ENCODE data around the gene FAM193A.
"Not testable (repeated sequence)": the region's sequence is repeated elsewhere in the genome, so short reads cannot be mapped to it uniquely, and the experiment has no call there.

Gene FAM193A

DNA sequence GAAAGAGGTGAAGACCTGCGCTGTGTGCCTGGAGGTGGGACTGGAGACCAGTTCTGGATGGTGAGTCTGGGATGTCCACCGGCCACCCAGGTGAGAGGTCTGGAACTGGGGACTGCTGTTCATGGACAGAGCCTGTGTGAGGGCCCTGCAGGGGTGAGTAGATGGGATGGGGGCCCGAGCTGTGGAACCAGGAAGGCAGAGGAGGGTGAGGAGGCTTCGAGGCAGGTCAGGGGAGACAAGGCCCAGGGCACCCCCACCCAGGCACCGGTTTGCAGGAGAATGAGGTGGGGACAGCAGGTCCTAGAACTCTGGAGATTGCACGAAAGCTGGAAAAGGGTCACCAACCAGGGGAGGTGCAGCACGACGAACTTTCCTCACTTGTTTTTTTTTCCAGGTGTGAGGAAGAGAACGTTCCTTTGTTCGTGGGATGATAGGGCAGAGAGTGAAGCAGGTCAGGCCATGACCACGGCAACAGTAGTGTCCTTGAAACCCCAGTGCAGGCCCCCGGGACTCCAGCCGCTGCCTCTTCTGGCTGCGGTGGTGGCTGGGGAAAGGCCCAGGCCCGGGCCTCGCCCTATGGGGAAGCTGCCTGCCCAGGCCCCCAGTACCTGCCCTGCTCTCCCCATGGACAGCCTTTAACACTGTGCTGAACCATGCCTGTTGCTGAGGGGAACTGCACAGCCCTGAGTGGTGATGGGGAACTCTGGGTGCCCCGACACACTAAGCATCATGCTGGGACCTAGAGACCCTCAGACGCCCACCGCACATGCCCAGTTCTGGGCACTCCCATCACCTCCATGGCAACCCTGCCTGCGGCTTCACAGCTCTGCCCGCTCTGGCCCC, 196.8 kb downstream of the FAM193A start:
- H3K4me3 ChIP-seq (replicated peaks; ENCODE audit: low read depth, low read length) = no peak overlapping the region
- TF ChIP-seq, protein P1, sequence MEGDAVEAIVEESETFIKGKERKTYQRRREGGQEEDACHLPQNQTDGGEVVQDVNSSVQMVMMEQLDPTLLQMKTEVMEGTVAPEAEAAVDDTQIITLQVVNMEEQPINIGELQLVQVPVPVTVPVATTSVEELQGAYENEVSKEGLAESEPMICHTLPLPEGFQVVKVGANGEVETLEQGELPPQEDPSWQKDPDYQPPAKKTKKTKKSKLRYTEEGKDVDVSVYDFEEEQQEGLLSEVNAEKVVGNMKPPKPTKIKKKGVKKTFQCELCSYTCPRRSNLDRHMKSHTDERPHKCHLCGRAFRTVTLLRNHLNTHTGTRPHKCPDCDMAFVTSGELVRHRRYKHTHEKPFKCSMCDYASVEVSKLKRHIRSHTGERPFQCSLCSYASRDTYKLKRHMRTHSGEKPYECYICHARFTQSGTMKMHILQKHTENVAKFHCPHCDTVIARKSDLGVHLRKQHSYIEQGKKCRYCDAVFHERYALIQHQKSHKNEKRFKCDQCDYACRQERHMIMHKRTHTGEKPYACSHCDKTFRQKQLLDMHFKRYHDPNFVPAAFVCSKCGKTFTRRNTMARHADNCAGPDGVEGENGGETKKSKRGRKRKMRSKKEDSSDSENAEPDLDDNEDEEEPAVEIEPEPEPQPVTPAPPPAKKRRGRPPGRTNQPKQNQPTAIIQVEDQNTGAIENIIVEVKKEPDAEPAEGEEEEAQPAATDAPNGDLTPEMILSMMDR (IDR thresholded peaks at IDR 0.05; ENCODE audit: low read depth, low read length, missing control alignments) = no peak
- no peak for DNase-seq (ENCODE audit: extremely low read depth, low read depth)

GRCh38 chr4:2733844-2734574, 197.6 kb downstream of the FAM193A start:
- no peak overlapping the region for H3K4me3 ChIP-seq (replicated peaks; ENCODE audit: low read depth, low read length)
- TF ChIP-seq, protein P1 (IDR thresholded peaks at IDR 0.05; ENCODE audit: low read depth, low read length, missing control alignments) = no peak
- no peak for DNase-seq (ENCODE audit: extremely low read depth, low read depth)

- TF ChIP-seq, protein P1 (IDR thresholded peaks at IDR 0.05; ENCODE audit: low read depth, low read length, missing control alignments) = no peak
- DNase-seq (ENCODE audit: extremely low read depth, low read depth) = no peak
- no peak overlapping the region for H3K4me3 ChIP-seq (replicated peaks; ENCODE audit: low read depth, low read length)
Measured at GRCh38 chr4:2734612-2735011, 198.2 kb downstream of the FAM193A start.

GRCh38 chr4:2735869-2736268, 199.4 kb downstream of the FAM193A start:
- no peak for DNase-seq (ENCODE audit: extremely low read depth, low read depth)
- TF ChIP-seq, protein P1 (IDR thresholded peaks at IDR 0.05; ENCODE audit: low read depth, low read length, missing control alignments) = no peak
- H3K4me3 ChIP-seq (replicated peaks; ENCODE audit: low read depth, low read length) = no peak overlapping the region

- not testable (repeated sequence) for H3K4me3 ChIP-seq (replicated peaks; ENCODE audit: low read depth, low read length); DNase-seq (ENCODE audit: extremely low read depth, low read depth)
Measured at GRCh38 chr4:2738296-2738695, 201.8 kb downstream of the FAM193A start.

DNA sequence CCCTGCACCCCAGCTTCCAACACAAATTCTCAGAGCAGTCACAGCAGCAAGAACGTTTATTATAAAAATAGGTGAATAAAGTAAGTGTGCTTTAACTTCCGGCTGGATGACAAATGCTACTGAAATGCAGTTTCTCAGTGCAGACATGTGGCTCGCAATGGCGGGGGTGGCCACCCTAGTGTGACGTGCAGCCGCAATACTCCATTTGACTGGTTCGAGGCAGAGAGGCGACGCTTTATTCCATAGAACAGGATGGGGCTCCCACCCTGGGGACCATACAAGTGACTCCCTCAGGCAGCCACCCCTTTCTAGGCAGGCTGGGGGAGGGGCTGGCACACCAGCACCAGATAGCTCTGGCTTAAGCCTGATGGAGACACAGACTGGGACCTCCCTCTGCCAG, 205.2 kb downstream of the FAM193A start:
- TF ChIP-seq, protein P1 (IDR thresholded peaks at IDR 0.05; ENCODE audit: low read depth, low read length, missing control alignments) = no peak
- no peak overlapping the region for H3K4me3 ChIP-seq (replicated peaks; ENCODE audit: low read depth, low read length)
- no peak for DNase-seq (ENCODE audit: extremely low read depth, low read depth)

DNA sequence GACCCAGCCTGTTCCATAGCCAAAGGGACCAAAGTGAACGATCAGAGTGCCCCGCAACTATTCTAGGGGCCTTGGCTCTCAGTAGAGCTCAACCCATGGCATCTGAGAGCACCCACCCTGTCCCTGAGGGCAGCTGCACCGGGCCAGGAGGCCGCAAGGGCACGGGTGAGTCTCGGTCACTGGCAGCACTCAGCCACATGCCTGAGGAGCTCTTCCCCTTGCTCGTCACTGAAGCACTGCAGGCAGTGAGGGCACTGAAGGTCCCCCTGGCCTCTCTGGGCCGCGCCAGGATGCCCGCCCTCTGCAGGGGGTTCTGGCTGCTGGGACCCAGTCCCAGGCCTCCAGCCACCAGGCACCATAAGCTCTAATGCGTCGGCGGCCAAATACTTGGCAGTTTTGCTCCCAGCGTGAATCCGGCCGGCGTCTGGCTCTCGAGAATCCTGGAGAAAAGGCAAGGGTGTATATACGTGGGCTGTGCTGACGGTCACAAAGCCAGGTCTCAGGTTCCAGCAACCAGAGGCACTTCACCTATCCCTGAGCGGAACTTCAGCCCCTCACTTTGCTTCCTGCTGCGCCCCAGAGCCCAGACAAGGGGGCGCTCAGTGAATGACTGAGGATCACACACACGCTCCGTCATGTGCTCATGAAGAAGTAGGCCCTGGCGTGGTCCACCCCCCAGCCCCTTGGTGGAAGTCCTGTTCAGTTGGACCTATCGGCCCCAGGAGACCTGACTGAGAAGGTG, 205.8 kb downstream of the FAM193A start:
- DNase-seq (ENCODE audit: extremely low read depth, low read depth) = no peak
- TF ChIP-seq, protein P1 (IDR thresholded peaks at IDR 0.05; ENCODE audit: low read depth, low read length, missing control alignments) = no peak
- H3K4me3 ChIP-seq (replicated peaks; ENCODE audit: low read depth, low read length) = no peak overlapping the region

Measured in HFF-Myc (cell line).